Neuronal stem cell (in vitro differentiated cells): ENCODE data around the gene P2RX6.

Experiments
- DNase-seq: peaks from one replicate; pipeline ENCODE4 v3.0.0-alpha.2; 2013; ENCODE audit warnings: low spot score
- H2AFZ ChIP-seq: one replicate; pipeline ENCODE4 v1.6.1; 2013; ENCODE audit warnings: mild to moderate bottlenecking, low read length, inconsistent platforms
- H2AK5ac ChIP-seq: 2 replicates; pipeline ENCODE4 v1.6.1; 2013; ENCODE audit warnings: low read depth, mild to moderate bottlenecking, inconsistent platforms, low read length, moderate library complexity, mixed read lengths
- H2BK120ac ChIP-seq: 2 replicates; pipeline ENCODE4 v1.6.1; 2013; ENCODE audit warnings: low read depth, mild to moderate bottlenecking, inconsistent platforms, low read length, moderate library complexity, mixed read lengths
- H2BK12ac ChIP-seq: one replicate; pipeline ENCODE4 v1.6.1; 2013; ENCODE audit warnings: low read length, inconsistent platforms
- H2BK15ac ChIP-seq: 2 replicates; pipeline ENCODE4 v1.6.1; 2013; ENCODE audit warnings: mild to moderate bottlenecking, low read length, inconsistent platforms, mixed read lengths
- H2BK5ac ChIP-seq: one replicate; pipeline ENCODE4 v1.6.1; 2013; ENCODE audit warnings: inconsistent platforms, mild to moderate bottlenecking, low read length, moderate library complexity
- H3K14ac ChIP-seq: one replicate; pipeline ENCODE4 v1.6.1; 2013; ENCODE audit warnings: low read length, inconsistent platforms
- H3K18ac ChIP-seq: 2 replicates; pipeline ENCODE4 v1.6.1; 2013; ENCODE audit warnings: low read length, inconsistent platforms
- H3K23ac ChIP-seq: 2 replicates; pipeline ENCODE4 v1.6.1; 2013; ENCODE audit warnings: low read depth, mild to moderate bottlenecking, mixed read lengths, low read length, inconsistent platforms; ENCODE audit not compliant: poor library complexity
- H3K27ac ChIP-seq: replicated peaks from 3 replicates; pipeline ENCODE4 v1.5.1; 2013; ENCODE audit warnings: low read length, inconsistent platforms
- H3K27me3 ChIP-seq, 3 experiments: 2 replicates each; pipeline ENCODE4 v1.6.1; 2013; ENCODE audit warnings: low read length in 3 of 3, mild to moderate bottlenecking in 2 of 3, inconsistent platforms in 1 of 3, low read depth in 1 of 3, mixed read lengths in 1 of 3, moderate library complexity in 1 of 3; ENCODE audit not compliant: control insufficient read depth in 3 of 3, insufficient read depth in 3 of 3
- H3K36me3 ChIP-seq, 2 donors: replicated peaks in 1 of 2; 2 replicates each; pipeline ENCODE4 v1.6.1; 2013; ENCODE audit warnings: low read length in 2 of 2; ENCODE audit not compliant: control insufficient read depth in 2 of 2, insufficient read depth in 2 of 2
- H3K4ac ChIP-seq: 2 replicates; pipeline ENCODE4 v1.6.1; 2013; ENCODE audit warnings: inconsistent platforms, mild to moderate bottlenecking, low read length, moderate library complexity
- H3K4me1 ChIP-seq, 2 donors: 1 replicate in 1 of 2; 2 replicates in 1 of 2; pipeline ENCODE4 v1.6.1; 2013; ENCODE audit warnings: low read length in 2 of 2, low read depth in 1 of 2; ENCODE audit not compliant: control insufficient read depth in 2 of 2, insufficient read depth in 1 of 2
- H3K4me2 ChIP-seq: one replicate; pipeline ENCODE4 v1.6.1; 2013; ENCODE audit warnings: mild to moderate bottlenecking, low read length, inconsistent platforms; ENCODE audit not compliant: insufficient read depth, poor library complexity, severe bottlenecking
- H3K4me3 ChIP-seq, 2 donors: 2 replicates each; pipeline ENCODE4 v1.5.1; 2013; ENCODE audit warnings: low read length in 2 of 2, mild to moderate bottlenecking in 2 of 2, inconsistent platforms in 1 of 2, moderate library complexity in 1 of 2
- H3K79me1 ChIP-seq: one replicate; pipeline ENCODE4 v1.6.1; 2013; ENCODE audit warnings: low read depth, mild to moderate bottlenecking, inconsistent platforms, low read length, moderate library complexity
- H3K9ac ChIP-seq: one replicate; pipeline ENCODE4 v1.6.1; 2013; ENCODE audit warnings: mild to moderate bottlenecking, low read depth, low read length, inconsistent platforms; ENCODE audit not compliant: poor library complexity
- H3K9me3 ChIP-seq, 2 donors: replicated peaks in 1 of 2; 2 replicates each; pipeline versions ENCODE3 to v1.6.1; 2013; ENCODE audit warnings: low read length in 2 of 2, mild to moderate bottlenecking in 2 of 2, inconsistent platforms in 1 of 2, low read depth in 1 of 2, mixed read lengths in 1 of 2, moderate library complexity in 1 of 2; ENCODE audit not compliant: control insufficient read depth in 2 of 2, insufficient read depth in 1 of 2
- H4K8ac ChIP-seq: one replicate; pipeline ENCODE4 v1.6.1; 2013; ENCODE audit warnings: low read depth, mild to moderate bottlenecking, inconsistent platforms, low read length, moderate library complexity
- H4K91ac ChIP-seq: one replicate; pipeline ENCODE4 v1.6.1; 2013; ENCODE audit warnings: low read length, low read depth, mild to moderate bottlenecking, inconsistent platforms; ENCODE audit not compliant: poor library complexity
- WGBS, 2 donors: extraction: QIAGEN DNeasy Blood & Tissue Kit; methylation state at CpG; one replicate each; pipeline ENCODE4 v1.1.7; 2013; ENCODE audit warnings: missing lambda C conversion rate in 2 of 2, mixed read lengths in 1 of 2; ENCODE audit not compliant: insufficient read length in 2 of 2, insufficient replicate concordance in 1 of 2; ENCODE audit errors: extremely low coverage in 2 of 2; 5-methylcytosine and 5-hydroxymethylcytosine counted together

The P2RX6 gene

DNA sequence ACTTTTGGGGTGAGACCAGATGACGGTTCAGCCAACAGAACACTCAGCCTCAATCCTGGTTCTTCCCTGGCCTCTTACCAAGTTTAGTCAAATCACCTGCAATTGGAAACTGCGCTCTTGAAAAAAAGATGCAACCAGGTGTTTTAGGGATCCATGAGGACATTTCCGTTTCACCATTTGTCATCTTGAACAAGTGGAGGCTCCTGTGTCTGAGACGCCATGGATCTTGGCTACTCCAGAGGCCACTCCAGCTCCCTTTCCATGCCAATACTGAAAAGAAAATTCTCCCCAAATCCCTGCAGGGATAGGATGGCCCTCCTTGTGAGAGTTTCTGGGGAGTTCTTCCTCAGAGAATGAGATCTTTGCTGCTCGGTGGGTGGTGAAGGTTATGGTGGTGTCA lies 58.5 kb downstream of the P2RX6 start:
- Histone ChIP-seq H3K27me3 (peaks cover 0 to 7% (median 0%) of the 10 kb centered on the region in 3 experiments), H2BK15ac (no peak overlapping the region), H3K79me1 (no peaks in the 10 kb centered on the region), H3K27ac (no peak overlapping the region), H4K8ac (no peak overlapping the region), H2BK120ac (no peak overlapping the region), H2AFZ (no peak overlapping the region), H3K4me2 (no peak overlapping the region), H3K23ac (peak overlapping the region; percentile 77), H3K4ac (no peak overlapping the region), H3K9ac (no peak overlapping the region), H3K4me1 (no peaks in the 10 kb centered on the region), H3K14ac (no peak overlapping the region), H3K36me3 (no peaks in the 10 kb centered on the region), H3K4me3 (no peak overlapping the region), H3K18ac (no peak overlapping the region), H4K91ac (no peak overlapping the region), H2AK5ac (no peak overlapping the region), H2BK5ac (no peak overlapping the region), H3K9me3 (peaks cover 0 to 5% of the 10 kb centered on the region in 2 donors), H2BK12ac (no peak overlapping the region)
- no CpG with 5 or more reads among the region's 5 CpGs for WGBS, 2 donors
- DNase-seq: no peak

DNA sequence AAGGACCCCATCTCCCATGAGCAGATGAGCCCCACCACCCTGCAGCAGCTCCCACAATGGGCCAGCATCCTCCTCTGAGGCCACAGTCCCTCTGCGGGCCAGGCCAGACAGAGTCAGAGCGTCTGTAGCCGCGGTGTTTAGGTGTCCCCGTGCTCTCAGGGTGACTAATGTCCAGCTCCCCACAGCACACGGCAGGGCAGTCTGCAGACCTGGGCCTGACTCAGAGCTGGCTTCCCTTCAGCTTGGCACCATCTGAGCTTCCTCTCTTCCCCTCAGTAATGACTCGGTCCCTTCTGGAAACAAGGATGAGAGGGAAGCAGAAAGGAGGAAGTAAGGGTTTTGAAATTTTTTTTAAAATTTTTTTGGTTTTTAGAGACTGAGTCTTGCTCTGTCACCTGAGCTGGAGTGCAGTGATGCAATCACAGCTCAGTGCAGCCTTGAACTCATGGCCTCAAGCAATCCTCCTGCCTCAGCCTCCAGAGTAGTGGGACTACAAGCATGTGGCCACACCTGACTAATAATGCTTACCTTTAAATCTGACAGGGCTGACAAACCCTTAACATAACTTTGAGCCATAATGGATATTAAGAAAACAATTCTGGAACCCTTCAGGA lies 59.2 kb downstream of the P2RX6 start:
- no peaks in the 10 kb centered on the region for H3K79me1 ChIP-seq
- peak overlapping the region; percentile 31 for H2BK15ac ChIP-seq
- no peaks in the 10 kb centered on the region for H3K36me3 ChIP-seq
- peak overlapping the region; percentile 86 for H4K8ac ChIP-seq
- H2BK120ac ChIP-seq: peak overlapping the region; percentile 68
- H2BK5ac ChIP-seq: no peak overlapping the region
- H3K4me3 ChIP-seq: no peak overlapping the region
- no peak overlapping the region for H3K9ac ChIP-seq
- H3K27me3 ChIP-seq: peaks cover 0 to 12% (median 0%) of the 10 kb centered on the region in 3 experiments
- H2AFZ ChIP-seq: no peak overlapping the region
- H3K4ac ChIP-seq: no peak overlapping the region
- no peak overlapping the region for H4K91ac ChIP-seq
- peak overlapping the region; percentile 77 for H3K23ac ChIP-seq
- H3K4me2 ChIP-seq: no peak overlapping the region
- H3K14ac ChIP-seq: peak overlapping the region; percentile 47
- WGBS, 2 donors: no CpG with 5 or more reads among the region's 7 CpGs
- no peaks in the 10 kb centered on the region for H3K4me1 ChIP-seq
- no peak overlapping the region for H3K18ac ChIP-seq
- H2BK12ac ChIP-seq: no peak overlapping the region
- H3K27ac ChIP-seq: no peak overlapping the region
- DNase-seq: no peak
- no peak overlapping the region for H2AK5ac ChIP-seq
- peaks cover 0 to 5% of the 10 kb centered on the region in 2 donors for H3K9me3 ChIP-seq

DNA sequence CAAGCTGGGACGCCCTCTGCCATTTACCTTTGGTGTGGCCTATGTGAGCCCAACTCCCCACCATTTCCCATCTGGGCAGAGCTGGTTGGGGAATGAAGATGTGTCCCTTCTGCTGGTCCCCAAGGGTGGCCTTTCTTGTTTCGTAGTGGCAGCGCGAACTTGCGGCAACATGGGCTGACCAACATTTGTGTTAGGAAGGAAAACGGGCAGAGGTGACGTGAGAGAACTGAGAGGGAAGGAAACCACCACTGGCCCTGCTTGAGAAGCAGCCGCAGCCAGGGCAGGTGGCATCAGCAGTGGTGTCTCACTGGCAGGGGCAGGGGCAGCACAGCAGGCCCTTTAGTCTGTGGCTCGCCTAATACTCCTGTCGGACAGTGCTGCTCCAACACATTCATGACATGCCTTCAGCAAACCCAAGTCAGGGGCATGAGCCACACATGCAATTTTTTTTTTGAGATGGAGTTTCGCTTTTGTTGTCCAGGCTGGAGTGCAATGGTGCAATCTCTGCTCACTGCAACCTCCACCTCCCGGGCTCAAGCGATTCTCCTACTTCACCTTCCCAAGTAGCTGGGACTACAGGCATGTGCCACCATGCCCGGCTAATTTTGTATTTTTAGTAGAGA lies 60.7 kb downstream of the P2RX6 start:
- DNase-seq: no peak
- Histone ChIP-seq H3K27me3 (peaks cover 0 to 15% (median 0%) of the 10 kb centered on the region in 3 experiments), H3K4me2 (no peak overlapping the region), H3K23ac (peak overlapping the region; percentile 73), H3K9ac (no peak overlapping the region), H3K4me3 (no peak overlapping the region), H4K91ac (no peak overlapping the region), H3K4ac (no peak overlapping the region), H2BK120ac (no peak overlapping the region), H3K36me3 (no peaks in the 10 kb centered on the region), H3K4me1 (no peaks in the 10 kb centered on the region), H2BK15ac (no peak overlapping the region), H3K79me1 (peaks cover 3% of the 10 kb centered on the region), H4K8ac (no peak overlapping the region), H2BK5ac (no peak overlapping the region), H2BK12ac (no peak overlapping the region), H3K18ac (peak overlapping the region; percentile 52), H2AK5ac (peak overlapping the region; percentile 26), H3K9me3 (peaks cover 0 to 5% of the 10 kb centered on the region in 2 donors), H2AFZ (no peak overlapping the region), H3K14ac (no peak overlapping the region), H3K27ac (no peak overlapping the region)
- no CpG with 5 or more reads among the region's 14 CpGs for WGBS, 2 donors

DNA sequence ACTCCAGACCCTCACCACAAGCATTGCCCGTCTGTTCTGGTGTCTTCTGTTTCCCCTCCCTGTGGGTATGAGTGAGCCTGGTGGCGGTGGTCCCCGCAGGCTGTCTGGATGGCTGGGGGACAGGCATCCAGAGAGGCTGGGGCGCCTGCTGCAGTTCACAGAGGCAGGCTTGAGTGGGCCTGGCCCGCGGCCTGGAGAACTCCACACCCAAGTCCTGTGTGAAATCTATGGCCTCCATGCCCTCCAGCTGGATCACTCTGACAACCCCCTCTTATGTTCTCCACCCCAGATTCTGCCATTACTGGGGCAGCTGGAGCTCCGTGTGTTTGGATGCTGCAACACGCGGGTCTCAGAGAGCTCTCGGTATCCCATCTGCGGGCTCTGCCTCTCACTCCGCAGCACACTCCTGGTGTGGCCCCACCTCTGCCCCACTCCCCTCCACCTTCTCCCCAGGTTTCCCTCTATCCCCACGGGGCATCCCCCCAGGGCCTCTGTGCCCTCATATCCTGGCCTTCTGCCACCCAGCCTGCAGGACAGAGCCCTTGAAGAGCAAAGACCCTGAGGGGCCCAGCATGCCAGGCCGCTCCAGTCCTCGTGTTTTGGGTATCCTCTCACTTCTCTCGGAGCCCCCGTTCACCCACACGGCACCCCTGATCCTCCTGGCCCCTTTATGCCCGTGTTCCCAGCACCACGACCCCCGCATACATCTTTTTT lies 62.1 kb downstream of the P2RX6 start:
- Histone ChIP-seq H2BK120ac (no peak overlapping the region), H3K79me1 (peaks cover 3% of the 10 kb centered on the region), H3K27ac (no peak overlapping the region), H3K9me3 (peaks cover 0 to 5% of the 10 kb centered on the region in 2 donors), H3K4ac (no peak overlapping the region), H3K36me3 (no peaks in the 10 kb centered on the region), H3K18ac (no peak overlapping the region), H3K4me3 (no peak overlapping the region), H3K4me2 (no peak overlapping the region), H2BK5ac (no peak overlapping the region), H3K4me1 (no peaks in the 10 kb centered on the region), H2AK5ac (no peak overlapping the region), H3K9ac (no peak overlapping the region), H2BK15ac (no peak overlapping the region), H4K8ac (no peak overlapping the region), H2AFZ (no peak overlapping the region), H2BK12ac (no peak overlapping the region), H3K14ac (no peak overlapping the region), H4K91ac (no peak overlapping the region), H3K23ac (peak overlapping the region; percentile 80), H3K27me3 (peaks cover 0 to 11% (median 0%) of the 10 kb centered on the region in 3 experiments)
- DNase-seq: no peak
- no CpG with 5 or more reads among the region's 21 CpGs for WGBS, 2 donors
